H9 (cell line): ENCODE measurements around the gene RNASE7. TPM values are rescaled to one million over a fixed set of nuclear protein-coding genes. Genes with fewer than 3 reads are reported as not detected.

Experiments
- DNase-seq: peaks from one replicate; pipeline ENCODE4 v3.0.0-alpha.2; 2017
- H2AFZ ChIP-seq: one replicate; pipeline ENCODE4 v1.6.1; 2013; ENCODE audit warnings: mild to moderate bottlenecking, low read length, control low read depth, moderate library complexity
- H2AK5ac ChIP-seq: 2 replicates; pipeline ENCODE4 v1.6.1; 2013; ENCODE audit warnings: low read length, control low read depth, mixed read lengths; ENCODE audit not compliant: insufficient read length
- H2BK120ac ChIP-seq: one replicate; pipeline ENCODE4 v1.6.1; 2013; ENCODE audit warnings: low read depth, mild to moderate bottlenecking, low read length, control low read depth, inconsistent platforms; ENCODE audit not compliant: poor library complexity, severe bottlenecking
- H2BK12ac ChIP-seq: 2 replicates; pipeline ENCODE4 v1.6.1; 2013; ENCODE audit warnings: low read length, control low read depth, mixed read lengths, low read depth; ENCODE audit not compliant: insufficient read length
- H2BK15ac ChIP-seq: 2 replicates; pipeline ENCODE4 v1.6.1; 2013; ENCODE audit warnings: low read depth, low read length, control low read depth
- H2BK20ac ChIP-seq: one replicate; pipeline ENCODE4 v1.6.1; 2013; ENCODE audit warnings: low read depth, mild to moderate bottlenecking, low read length, control low read depth, inconsistent platforms; ENCODE audit not compliant: poor library complexity, severe bottlenecking
- H2BK5ac ChIP-seq: 2 replicates; pipeline ENCODE4 v1.6.1; 2013; ENCODE audit warnings: low read length, control low read depth, mixed read lengths; ENCODE audit not compliant: insufficient read length
- H3K14ac ChIP-seq: 2 replicates; pipeline ENCODE4 v1.6.1; 2013; ENCODE audit warnings: low read length, control low read depth; ENCODE audit not compliant: insufficient read depth
- H3K18ac ChIP-seq: 2 replicates; pipeline ENCODE4 v1.6.1; 2013; ENCODE audit warnings: low read depth, mild to moderate bottlenecking, mixed read lengths, low read length, control low read depth; ENCODE audit not compliant: insufficient read length
- H3K23ac ChIP-seq: 2 replicates; pipeline ENCODE4 v1.6.1; 2013; ENCODE audit warnings: low read length, control low read depth, mixed read lengths, low read depth; ENCODE audit not compliant: insufficient read length
- H3K23me2 ChIP-seq: 2 replicates; pipeline ENCODE4 v1.6.1; 2013; ENCODE audit warnings: low read depth, mild to moderate bottlenecking, mixed read lengths, low read length, control low read depth; ENCODE audit not compliant: insufficient read length, poor library complexity, severe bottlenecking
- H3K27ac ChIP-seq: 2 replicates; pipeline ENCODE4 v1.5.1; 2013; ENCODE audit warnings: low read length, control low read depth, mixed read lengths, low read depth; ENCODE audit not compliant: insufficient read length
- H3K27me3 ChIP-seq: 2 replicates; pipeline ENCODE4 v1.6.1; 2013; ENCODE audit warnings: low read length, control low read depth, inconsistent platforms; ENCODE audit not compliant: insufficient read depth
- H3K4ac ChIP-seq: 2 replicates; pipeline ENCODE4 v1.6.1; 2013; ENCODE audit warnings: low read depth, mild to moderate bottlenecking, control low read depth, inconsistent platforms, low read length, moderate library complexity
- H3K4me1 ChIP-seq: 2 replicates; pipeline ENCODE4 v1.6.1; 2013; ENCODE audit warnings: low read length, control low read depth, inconsistent platforms; ENCODE audit not compliant: insufficient read depth
- H3K4me2 ChIP-seq: 2 replicates; pipeline ENCODE4 v1.6.1; 2013; ENCODE audit warnings: low read length, control low read depth, mixed read lengths; ENCODE audit not compliant: insufficient read length, insufficient read depth
- H3K56ac ChIP-seq: 2 replicates; pipeline ENCODE4 v1.6.1; 2013; ENCODE audit warnings: low read depth, mild to moderate bottlenecking, mixed read lengths, low read length, control low read depth; ENCODE audit not compliant: insufficient read length
- H3K79me1 ChIP-seq: 2 replicates; pipeline ENCODE4 v1.6.1; 2013; ENCODE audit warnings: low read depth, mild to moderate bottlenecking, moderate library complexity, low read length, control low read depth, inconsistent platforms; ENCODE audit not compliant: insufficient read depth, poor library complexity, severe bottlenecking
- H3K79me2 ChIP-seq: 2 replicates; pipeline ENCODE4 v1.6.1; 2013; ENCODE audit warnings: low read length, control low read depth, inconsistent platforms; ENCODE audit not compliant: insufficient read depth
- H3K9ac ChIP-seq: 2 replicates; pipeline ENCODE4 v1.6.1; 2013; ENCODE audit warnings: low read length, control low read depth, mixed read lengths; ENCODE audit not compliant: insufficient read length; ENCODE audit errors: extremely low read depth
- H3K9me3 ChIP-seq: one replicate; pipeline ENCODE4 v1.6.1; 2013; ENCODE audit warnings: low read depth, low read length, inconsistent platforms; ENCODE audit not compliant: control insufficient read depth
- H3T11ph ChIP-seq: one replicate; pipeline ENCODE4 v1.6.1; 2013; ENCODE audit warnings: mild to moderate bottlenecking, low read length, control low read depth, inconsistent platforms
- H4K20me1 ChIP-seq: one replicate; pipeline ENCODE4 v1.6.1; 2013; ENCODE audit not compliant: control insufficient read depth, insufficient read length, insufficient read depth
- H4K5ac ChIP-seq: 2 replicates; pipeline ENCODE4 v1.6.1; 2013; ENCODE audit warnings: low read depth, mild to moderate bottlenecking, mixed read lengths, low read length, control low read depth; ENCODE audit not compliant: insufficient read length
- H4K8ac ChIP-seq: replicated peaks from 2 replicates; pipeline ENCODE4 v1.6.1; 2013; ENCODE audit warnings: low read length, control low read depth, mixed read lengths, low read depth; ENCODE audit not compliant: insufficient read length
- H4K91ac ChIP-seq: 2 replicates; pipeline ENCODE4 v1.6.1; 2013; ENCODE audit warnings: low read depth, mild to moderate bottlenecking, moderate library complexity, mixed read lengths, low read length, control low read depth; ENCODE audit not compliant: insufficient read length
- H3K27ac Mint-ChIP-seq, 3 experiments: 2 replicates in 2 of 3; 3 replicates in 1 of 3; pipeline ENCODE4 v1.8.0; 2020 to 2021; ENCODE audit warnings: mixed read lengths in 3 of 3, mild to moderate bottlenecking in 1 of 3, moderate library complexity in 1 of 3
- H3K27me3 Mint-ChIP-seq: 2 replicates; pipeline ENCODE4 v1.8.0; 2021; ENCODE audit warnings: low read depth, mild to moderate bottlenecking, moderate library complexity, mixed read lengths
- H3K36me3 Mint-ChIP-seq, 3 experiments: 2 replicates in 2 of 3; 3 replicates in 1 of 3; pipeline ENCODE4 v1.8.0; 2020 to 2021; ENCODE audit warnings: low read depth in 3 of 3, mixed read lengths in 3 of 3; ENCODE audit not compliant: insufficient read depth in 1 of 3
- H3K4me1 Mint-ChIP-seq, 2 experiments: 2 replicates each; pipeline ENCODE4 v1.8.0; 2020; ENCODE audit warnings: mixed read lengths in 2 of 2
- H3K4me3 Mint-ChIP-seq, 2 experiments: 2 replicates in 1 of 2; 3 replicates in 1 of 2; pipeline ENCODE4 v1.8.0; 2020 to 2021; ENCODE audit warnings: mild to moderate bottlenecking in 2 of 2, mixed read lengths in 2 of 2, moderate library complexity in 1 of 2
- H3K9me3 Mint-ChIP-seq, 2 experiments: 2 replicates in 1 of 2; 3 replicates in 1 of 2; pipeline ENCODE4 v1.8.0; 2020; ENCODE audit warnings: mild to moderate bottlenecking in 2 of 2, mixed read lengths in 2 of 2, moderate library complexity in 1 of 2
- CTCF ChIP-seq: fragments of 200-600 bp; sonication (generic); conservative IDR thresholded peaks from 3 replicates; pipeline ENCODE4 v1.8.0; 2021; ENCODE audit warnings: antibody characterized with exemption, mild to moderate bottlenecking
- WGBS: extraction: QIAGEN DNeasy Blood & Tissue Kit; methylation state at CpG from one replicate; pipeline ENCODE4 v1.1.7; 2013; ENCODE audit warnings: missing lambda C conversion rate, low lambda C conversion rate, mixed read lengths; ENCODE audit not compliant: insufficient read length; ENCODE audit errors: extremely low coverage; 5-methylcytosine and 5-hydroxymethylcytosine counted together
- total RNA-seq: library from RNA; stranded (reverse); gene quantifications from 2 replicates; pipeline ENCODE4 v1.2.1, GENCODE V29; 2021

Gene RNASE7
- total RNA-seq, 1 experiment from 2014 or later: not detected

- Histone ChIP-seq H3K79me2 (no peaks in the 10 kb centered on the region), H3K23ac (no peak overlapping the region), H3K4me2 (no peak overlapping the region), H3K56ac (no peak overlapping the region), H3K9ac (no peak overlapping the region), H3K23me2 (no peaks in the 10 kb centered on the region), H4K5ac (no peak overlapping the region), H4K91ac (no peak overlapping the region), H4K20me1 (no peaks in the 10 kb centered on the region), H3K18ac (no peak overlapping the region), H3K4me1 (no peaks in the 10 kb centered on the region; the same call in 1 of the 2 replicates), H3K27me3 (no peaks in the 10 kb centered on the region), H3T11ph (no peak overlapping the region), H2BK12ac (no peak overlapping the region), H3K27ac (no peak overlapping the region), H3K14ac (no peak overlapping the region), H2BK20ac (no peak overlapping the region), H2BK5ac (no peak overlapping the region), H3K79me1 (no peaks in the 10 kb centered on the region), H3K4ac (no peak overlapping the region), H3K9me3 (no peaks in the 10 kb centered on the region), H2AFZ (no peak overlapping the region), H2AK5ac (no peak overlapping the region), H2BK120ac (no peak overlapping the region), H2BK15ac (no peak overlapping the region), H4K8ac (no peak overlapping the region)
- no CpG with 5 or more reads among the region's 10 CpGs for WGBS
- Mint-ChIP-seq H3K4me1 (peaks cover 7 to 10% of the 10 kb centered on the region in 2 experiments), H3K36me3 (no peaks in the 10 kb centered on the region), H3K4me3 (no peak overlapping the region), H3K27ac (no peak overlapping the region), H3K9me3 (no peaks in the 10 kb centered on the region), H3K27me3 (no peaks in the 10 kb centered on the region)
- no peak for TF ChIP-seq CTCF
- DNase-seq: no peak
Observed at GRCh38 chr14:21056520-21057163, 14.5 kb downstream of the RNASE7 start.
